BE2C (cell line): ENCODE results near the gene CDH4.

Experiments
- DNase-seq: peaks from one replicate; pipeline ENCODE4 v3.0.0-alpha.2; 2020
- H3K27me3 ChIP-seq: fragments of 250-450 bp; sonication (Bioruptor Pico); 2 replicates; pipeline ENCODE4 v1.5.1; 2020; ENCODE audit warnings: mild to moderate bottlenecking
- H3K36me3 ChIP-seq: fragments of 250-450 bp; sonication (Bioruptor Pico); 2 replicates; pipeline ENCODE4 v1.5.1; 2020; ENCODE audit warnings: mild to moderate bottlenecking
- H3K4me1 ChIP-seq: fragments of 250-450 bp; sonication (Bioruptor Pico); 2 replicates; pipeline ENCODE4 v1.5.1; 2020
- H3K4me3 ChIP-seq: 2 replicates; pipeline ENCODE4 v1.5.1; 2011; ENCODE audit warnings: low read depth, low read length
- H3K9me3 ChIP-seq: fragments of 250-450 bp; sonication (Bioruptor Pico); 2 replicates; pipeline ENCODE4 v1.5.1; 2020
- CTCF ChIP-seq: IDR thresholded peaks from 2 replicates; pipeline ENCODE4 v1.5.1; 2012; ENCODE audit warnings: mild to moderate bottlenecking, low read depth, low read length

CDH4 gene

DNA sequence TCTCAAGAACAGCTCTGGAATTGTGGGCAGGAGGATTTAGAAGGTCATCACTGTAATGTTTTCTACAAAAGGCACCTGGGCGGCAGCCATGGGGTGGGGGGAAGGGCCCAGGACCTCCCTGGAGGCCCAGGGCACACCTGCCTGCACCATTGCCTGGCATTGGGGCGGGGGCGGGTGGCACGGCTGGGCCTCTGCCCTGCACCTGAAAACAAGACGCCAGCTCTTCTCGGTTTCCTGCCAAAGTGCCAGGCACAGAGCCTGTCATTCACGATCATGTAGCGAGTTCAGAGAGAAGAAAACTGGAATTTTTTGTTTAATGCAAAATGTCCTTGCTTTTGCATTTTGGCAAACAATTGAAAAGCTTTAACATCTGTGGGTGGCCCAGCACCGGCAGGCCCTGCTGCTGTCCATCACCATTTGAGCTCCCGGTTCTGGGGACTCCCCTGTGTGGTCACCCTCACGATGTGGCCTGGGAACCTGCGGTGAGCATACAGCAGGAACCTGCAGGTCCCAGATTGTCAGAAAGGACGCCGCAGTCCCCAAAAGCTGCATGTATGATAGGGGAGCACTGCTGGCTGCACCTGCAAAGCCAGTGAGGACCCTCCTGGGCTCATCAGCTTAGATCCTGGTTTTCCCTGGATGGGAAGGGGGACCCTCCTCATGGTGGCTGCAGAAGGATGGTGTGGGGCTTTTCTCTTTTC is 262.9 kb downstream of the CDH4 start:
- TF ChIP-seq CTCF, result no peak
- no peaks in the 10 kb centered on the region for H3K27me3 ChIP-seq
- DNase-seq, result no peak

GRCh38 chr20:61515922-61516321 is 263.9 kb downstream of the CDH4 start:
- H3K27me3 ChIP-seq, result no peaks in the 10 kb centered on the region
- TF ChIP-seq CTCF, result no peak
- H3K36me3 ChIP-seq, result no peaks in the 10 kb centered on the region
- no peaks in the 10 kb centered on the region for H3K4me1 ChIP-seq
- H3K9me3 ChIP-seq, result no peaks in the 10 kb centered on the region
- H3K4me3 ChIP-seq, result no peak overlapping the region
- DNase-seq, result no peak

More for the DNA sequence above, 262.9 kb downstream of the CDH4 start:
- Histone ChIP-seq H3K4me1 (no peaks in the 10 kb centered on the region), H3K4me3 (no peak overlapping the region), H3K36me3 (no peaks in the 10 kb centered on the region), H3K9me3 (no peaks in the 10 kb centered on the region)

- DNase-seq, result no peak
- TF ChIP-seq CTCF, result no peak
Measured at GRCh38 chr20:61516346-61517208, 264.5 kb downstream of the CDH4 start.

GRCh38 chr20:61517419-61517818 is 265.4 kb downstream of the CDH4 start:
- TF ChIP-seq CTCF, result no peak
- Histone ChIP-seq H3K36me3 (no peaks in the 10 kb centered on the region), H3K27me3 (no peaks in the 10 kb centered on the region), H3K4me1 (no peaks in the 10 kb centered on the region), H3K9me3 (no peaks in the 10 kb centered on the region), H3K4me3 (no peak overlapping the region)
- DNase-seq, result no peak

More at GRCh38 chr20:61516346-61517208, 264.5 kb downstream of the CDH4 start:
- Histone ChIP-seq H3K27me3 (no peaks in the 10 kb centered on the region), H3K4me1 (no peaks in the 10 kb centered on the region), H3K9me3 (no peaks in the 10 kb centered on the region), H3K36me3 (no peaks in the 10 kb centered on the region), H3K4me3 (no peak overlapping the region)

DNA sequence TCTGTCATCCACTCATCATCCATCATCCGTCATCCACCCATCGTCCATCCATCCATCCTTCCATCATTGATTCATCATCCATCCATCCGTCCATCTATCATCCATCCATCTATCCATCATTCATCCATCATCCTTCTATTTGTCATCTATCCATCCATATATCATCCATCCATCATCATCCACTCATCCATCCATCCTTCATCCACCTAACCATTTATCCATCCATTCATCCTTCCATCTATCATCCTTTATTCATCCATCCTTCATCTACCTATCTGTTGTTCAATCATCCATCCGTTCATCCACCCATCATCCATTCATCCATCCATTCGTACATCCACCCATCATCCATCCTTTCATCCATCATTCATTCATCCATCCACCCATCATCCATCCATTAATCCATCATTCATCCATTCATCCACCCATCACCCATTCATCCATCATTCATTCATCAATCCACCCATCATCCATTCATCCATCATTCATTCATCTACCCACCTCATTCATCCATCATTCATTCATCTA is 266.4 kb downstream of the CDH4 start:
- H3K27me3 ChIP-seq, result no peaks in the 10 kb centered on the region
- H3K9me3 ChIP-seq, result no peaks in the 10 kb centered on the region
- no peak for TF ChIP-seq CTCF
- no peak for DNase-seq
- no peak overlapping the region for H3K4me3 ChIP-seq
- no peaks in the 10 kb centered on the region for H3K36me3 ChIP-seq
- H3K4me1 ChIP-seq, result no peaks in the 10 kb centered on the region
